ENCODE results near the gene RASA3. TPM values are rescaled to one million over a fixed set of nuclear protein-coding genes. Genes with fewer than 3 reads are reported as not detected.

Gene RASA3
- total RNA-seq, 1 experiment from 2014 or later: 10.0 TPM

DNA sequence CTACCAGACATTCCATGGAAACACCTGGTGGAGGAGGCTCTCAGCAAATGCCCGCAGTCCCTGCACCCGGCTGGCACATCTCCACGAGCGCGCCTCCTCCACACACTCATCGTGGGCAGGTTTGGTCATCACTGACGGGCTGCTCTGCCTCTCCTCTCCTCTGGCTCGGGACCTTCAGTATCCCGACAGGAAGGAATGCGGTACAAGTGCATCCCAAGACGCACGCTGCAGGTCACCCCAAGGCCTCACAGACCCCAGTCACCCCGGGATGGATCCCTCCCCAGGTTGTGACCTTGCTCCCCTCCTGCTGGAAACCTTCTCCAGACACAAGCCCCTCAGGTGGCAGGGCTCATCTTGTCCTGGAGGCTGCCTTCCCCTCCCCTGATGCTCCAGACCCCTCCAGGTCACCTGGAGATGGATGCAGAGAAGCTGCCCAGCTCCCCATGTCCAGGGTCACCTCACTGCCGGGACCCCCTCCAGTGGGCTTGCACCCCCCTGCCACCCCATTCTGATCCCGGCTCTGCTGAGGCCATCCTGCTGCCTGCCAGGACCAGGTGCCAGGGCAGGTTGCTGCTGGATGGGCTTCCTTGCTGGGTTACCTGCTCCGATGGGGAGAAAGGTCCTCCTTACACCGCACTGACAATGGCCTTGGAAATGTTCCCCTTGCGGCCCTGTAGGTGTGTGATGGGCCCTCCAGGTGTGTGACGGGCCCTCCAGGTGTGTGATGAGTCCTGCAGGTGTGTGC lies 188.4 kb downstream of the RASA3 start:
- H3K9me3 ChIP-seq (ENCODE audit: insufficient read depth, low read depth): no peaks in the 10 kb centered on the region
- intact Hi-C loops (cut with micrococcal nuclease; ENCODE audit: unreplicated experiment): loop anchor here (5.0 kb wide), 1 partner anchor 112 kb away; no protein-coding TSS in a partner anchor
- no peaks in the 10 kb centered on the region for H4K20me1 ChIP-seq (ENCODE audit: insufficient read depth)
- no peaks in the 10 kb centered on the region for H3K79me2 ChIP-seq (ENCODE audit: low read depth)
- CTCF ChIA-PET: no interaction called here
- H3K4me3 ChIP-seq: no peak overlapping the region
- no peak for DNase-seq
- 0 out of 2 replicates have a peak, but pooled peaks cover 3% of the 10 kb centered on the region for H3K27me3 ChIP-seq (ENCODE audit: insufficient read depth, low read depth)
- TF ChIP-seq EZH2 (IDR thresholded peaks at IDR 0.05; ENCODE audit: low read depth) (no peak), CTCF (conservative IDR thresholded peaks at IDR 0.05) (no peak)
- peaks cover 10% of the 10 kb centered on the region for H3K4me1 ChIP-seq (replicated peaks; ENCODE audit: insufficient read depth)
- no peak overlapping the region for H2AFZ ChIP-seq
- no peaks in the 10 kb centered on the region for H3K36me3 ChIP-seq (ENCODE audit: low read depth)
- no peak overlapping the region for H3K27ac ChIP-seq
- H3K4me2 ChIP-seq: no peak overlapping the region
- no TSS peak for BruUV-seq (replicated peaks)
- peaks cover 8% of the 10 kb centered on the region; the same call in 1 of the 2 replicates for H3F3A ChIP-seq (ENCODE audit: insufficient read depth, low read depth)
- H3K9me2 ChIP-seq (ENCODE audit: insufficient read depth): no peaks in the 10 kb centered on the region
- POLR2A ChIA-PET (ENCODE audit: unreplicated experiment): no interaction called here

DNA sequence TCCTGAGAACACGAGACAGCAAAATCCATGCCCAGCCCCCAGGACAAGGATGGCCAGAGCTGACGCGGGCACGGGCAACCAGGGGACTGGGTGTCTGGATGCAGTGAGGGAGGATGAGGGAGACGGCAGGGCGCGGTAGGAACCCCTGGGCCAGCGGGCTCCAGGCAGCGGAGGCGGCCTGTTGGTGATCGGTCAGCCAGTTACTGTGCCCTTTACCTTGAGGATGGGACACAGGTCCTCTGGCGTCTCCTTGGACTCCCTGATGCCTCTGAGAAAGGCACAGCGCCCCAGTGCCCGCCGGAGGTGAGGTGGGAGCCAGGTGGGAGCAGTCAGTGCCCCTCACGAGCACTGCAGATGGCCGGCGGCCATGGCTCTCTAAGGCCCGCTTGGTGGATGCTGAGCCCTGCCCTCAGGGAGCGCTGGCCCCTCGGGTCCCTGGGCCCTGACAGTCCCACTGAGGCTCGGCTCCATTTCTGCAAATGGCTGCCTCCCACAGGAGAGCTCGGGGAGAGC lies 189.8 kb downstream of the RASA3 start:
- intact Hi-C loops (cut with micrococcal nuclease; ENCODE audit: unreplicated experiment): loop anchor here (5.0 kb wide), 1 partner anchor 110 kb away; no protein-coding TSS in a partner anchor

More for the DNA sequence above, 189.8 kb downstream of the RASA3 start:
- Histone ChIP-seq H3K4me1 (replicated peaks; ENCODE audit: insufficient read depth) (peaks cover 10% of the 10 kb centered on the region), H3F3A (ENCODE audit: insufficient read depth, low read depth) (peaks cover 8% of the 10 kb centered on the region; the same call in 1 of the 2 replicates), H3K36me3 (ENCODE audit: low read depth) (no peaks in the 10 kb centered on the region), H3K27me3 (ENCODE audit: insufficient read depth, low read depth) (peaks cover 14% of the 10 kb centered on the region; the same call in 1 of the 2 replicates), H3K27ac (no peak overlapping the region), H3K4me2 (no peak overlapping the region), H3K79me2 (ENCODE audit: low read depth) (no peaks in the 10 kb centered on the region), H3K9me3 (ENCODE audit: insufficient read depth, low read depth) (no peaks in the 10 kb centered on the region), H2AFZ (no peak overlapping the region), H4K20me1 (ENCODE audit: insufficient read depth) (no peaks in the 10 kb centered on the region), H3K4me3 (no peak overlapping the region), H3K9me2 (ENCODE audit: insufficient read depth) (no peaks in the 10 kb centered on the region)
- BruUV-seq (replicated peaks): no TSS peak
- ChIA-PET POLR2A (ENCODE audit: unreplicated experiment) (interaction anchor here (0.6 kb wide), 1 partner anchor 186 kb away, joined by 5 read pairs; no protein-coding TSS in a partner anchor), CTCF (no interaction called here)
- TF ChIP-seq EZH2 (IDR thresholded peaks at IDR 0.05; ENCODE audit: low read depth) (no peak), CTCF (conservative IDR thresholded peaks at IDR 0.05) (no peak)
- no peak for DNase-seq
